HG03103 (cell line): ENCODE measurements around the gene ISY1.
"Not testable (repeated sequence)": the region's sequence is repeated elsewhere in the genome, so short reads cannot be mapped to it uniquely, and the experiment has no call there.

ENCODE experiments used
- ATAC-seq: cut with Tn5 transposase; IDR thresholded peaks from one replicate; pipeline ENCODE4 v1.9.1; 2021; ENCODE audit warnings: low read depth; ENCODE audit not compliant: unreplicated experiment

Gene ISY1

DNA sequence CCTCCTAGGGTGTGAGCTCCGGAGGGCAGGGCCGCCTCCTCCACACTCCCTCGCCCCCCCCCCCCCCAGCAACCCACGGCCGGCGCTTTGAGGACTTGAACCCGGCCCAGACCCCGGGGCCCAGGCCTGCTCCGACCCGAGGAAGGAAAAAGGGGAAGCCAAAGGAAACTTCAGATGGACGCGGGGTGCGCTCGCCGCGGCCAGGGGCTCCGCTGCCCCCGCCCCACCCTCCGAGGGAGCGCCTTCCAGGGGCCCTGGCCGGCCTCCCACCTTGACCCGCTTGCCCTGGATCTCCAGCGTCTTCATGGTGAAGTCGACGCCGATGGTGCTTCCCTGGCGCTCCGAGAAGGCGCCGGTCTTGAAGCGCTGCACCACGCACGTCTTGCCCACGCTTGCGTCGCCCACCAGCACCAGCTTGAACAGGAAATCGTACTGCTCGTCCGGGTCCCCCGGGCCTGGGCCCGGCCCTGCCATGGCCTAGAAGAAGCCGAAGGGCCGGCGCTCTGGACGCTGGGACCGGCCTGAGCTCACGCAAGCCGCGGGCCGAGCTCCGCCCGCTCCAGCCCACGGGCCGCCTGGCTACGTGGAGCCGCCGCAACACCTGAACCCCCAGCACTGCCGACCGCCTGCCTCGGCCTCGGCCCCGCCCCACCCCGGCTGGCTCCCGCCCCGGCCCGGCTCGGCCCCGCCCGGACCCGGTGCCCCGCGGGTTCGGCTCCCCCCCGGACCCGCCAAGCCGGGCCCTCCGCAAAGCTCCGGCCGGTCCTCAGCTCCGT is 39.7 kb downstream of the ISY1 start:
- peak; percentile 0 for ATAC-seq

DNA sequence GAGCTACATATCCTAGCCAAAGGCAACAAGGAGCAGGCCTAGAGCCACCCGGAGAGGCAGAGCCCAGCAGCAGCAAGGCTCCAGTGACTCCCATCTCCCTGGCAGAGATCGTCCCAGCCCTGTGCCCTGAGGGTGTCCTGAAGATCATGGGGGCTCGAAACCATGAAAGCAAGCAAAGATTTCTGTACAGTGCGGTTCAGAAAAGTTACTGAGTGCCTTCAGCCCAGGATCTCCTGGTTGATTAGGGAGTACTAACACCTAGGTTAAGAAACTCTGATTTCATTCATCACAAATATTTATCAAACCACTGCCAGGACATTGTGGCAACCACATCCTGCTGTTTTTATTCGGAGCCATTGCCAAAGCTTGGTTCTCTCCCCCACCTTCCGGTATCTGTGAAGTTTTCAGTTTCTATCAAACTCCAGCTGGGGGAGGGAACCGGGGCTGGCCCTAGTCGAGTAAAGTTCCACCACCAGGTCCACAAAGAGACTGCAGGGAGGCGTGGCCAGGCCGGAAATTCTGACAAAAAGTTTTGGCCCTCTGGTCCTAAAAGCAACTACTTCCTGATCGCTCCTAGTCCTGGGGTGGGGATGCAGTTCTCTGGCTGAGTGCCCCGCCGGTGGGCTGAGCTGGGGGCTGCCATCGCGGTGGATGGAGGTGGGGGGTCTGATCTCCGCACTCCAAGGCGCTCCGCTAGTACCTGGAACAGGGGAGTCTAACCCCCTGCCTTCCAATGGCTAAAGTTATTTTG is 40.4 kb downstream of the ISY1 start:
- ATAC-seq = peak; percentile 57

DNA sequence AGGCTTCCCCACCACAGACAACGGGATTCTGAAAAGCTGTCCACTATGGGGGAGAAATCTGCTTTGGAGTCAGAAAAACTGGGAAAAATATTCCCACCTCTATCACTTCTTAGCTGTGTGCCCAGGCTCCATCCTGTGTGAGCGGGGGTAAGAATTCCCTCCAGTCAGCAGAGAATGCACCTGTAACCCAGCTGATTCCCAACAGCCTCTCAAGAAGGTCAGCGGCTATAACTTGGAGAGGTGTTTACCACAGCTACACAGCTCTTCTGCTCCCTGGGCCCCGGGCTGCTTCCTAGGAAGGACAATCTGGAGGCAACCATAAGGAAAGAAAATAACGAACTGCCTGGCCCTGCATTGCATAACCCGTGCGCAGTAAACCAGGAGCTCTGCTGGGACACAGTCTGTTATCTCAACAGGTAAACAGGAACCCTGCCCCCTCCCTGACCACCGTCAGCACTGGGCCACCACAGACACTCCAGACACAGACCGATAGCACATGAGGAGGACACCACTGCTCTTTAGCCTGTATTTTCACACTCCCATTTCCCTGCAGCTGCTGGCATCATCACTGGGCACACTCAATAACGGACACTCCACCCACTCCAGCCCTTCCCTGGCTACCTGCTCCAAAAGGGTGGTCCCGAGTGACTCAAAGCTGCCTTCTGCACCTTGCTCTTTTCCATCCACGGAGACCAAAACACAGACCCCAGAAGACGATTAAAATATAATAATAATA is 41.3 kb downstream of the ISY1 start:
- ATAC-seq = no peak

GRCh38 chr3:129118745-129119144 is 42.1 kb downstream of the ISY1 start:
- no peak for ATAC-seq

DNA sequence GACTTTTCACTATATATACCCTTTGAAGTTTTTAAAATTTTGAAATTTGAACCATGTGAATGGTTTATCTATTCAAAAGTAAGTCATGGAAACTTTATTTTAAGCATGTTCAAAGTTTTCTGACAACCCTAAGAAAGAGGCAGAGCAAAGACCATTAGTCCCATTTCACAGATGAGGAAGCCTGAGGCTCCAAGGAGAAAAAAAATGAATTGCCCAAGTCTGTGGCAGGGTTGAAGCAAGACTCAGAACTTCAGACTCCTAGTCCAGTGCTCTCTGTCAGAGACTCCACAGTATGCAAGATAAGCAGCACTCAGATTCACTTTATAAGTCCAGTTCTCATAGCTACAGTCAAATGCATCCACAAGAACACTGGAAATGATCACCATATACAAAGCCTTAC is 43.7 kb downstream of the ISY1 start:
- ATAC-seq = no peak

- ATAC-seq = no peak
Observed at GRCh38 chr3:129116482-129116946, 44.3 kb downstream of the ISY1 start.

DNA sequence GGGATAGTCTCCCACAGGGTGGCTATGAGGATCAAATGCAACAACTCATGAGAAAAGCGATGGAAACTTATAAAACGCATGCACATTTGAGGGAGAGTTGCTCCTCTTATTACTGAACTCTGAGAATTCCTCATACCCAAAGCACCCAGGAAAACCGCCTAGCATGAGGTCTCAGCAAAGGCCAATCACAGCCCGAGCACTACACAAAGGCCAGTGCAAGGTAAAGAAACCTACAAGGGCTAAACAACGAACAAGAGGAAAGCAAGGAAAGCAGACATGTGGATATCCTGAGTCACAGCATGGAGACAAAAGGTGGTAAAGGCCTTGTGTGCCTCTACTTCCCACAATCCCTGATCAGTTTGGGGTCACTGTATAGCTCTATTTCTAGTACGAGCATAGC is 46.4 kb downstream of the ISY1 start:
- no peak for ATAC-seq

GRCh38 chr3:129112308-129113052 is 48.4 kb downstream of the ISY1 start:
- ATAC-seq = no peak

- not testable (repeated sequence) for ATAC-seq
Observed at GRCh38 chr3:129111076-129111780, 49.6 kb downstream of the ISY1 start.

DNA sequence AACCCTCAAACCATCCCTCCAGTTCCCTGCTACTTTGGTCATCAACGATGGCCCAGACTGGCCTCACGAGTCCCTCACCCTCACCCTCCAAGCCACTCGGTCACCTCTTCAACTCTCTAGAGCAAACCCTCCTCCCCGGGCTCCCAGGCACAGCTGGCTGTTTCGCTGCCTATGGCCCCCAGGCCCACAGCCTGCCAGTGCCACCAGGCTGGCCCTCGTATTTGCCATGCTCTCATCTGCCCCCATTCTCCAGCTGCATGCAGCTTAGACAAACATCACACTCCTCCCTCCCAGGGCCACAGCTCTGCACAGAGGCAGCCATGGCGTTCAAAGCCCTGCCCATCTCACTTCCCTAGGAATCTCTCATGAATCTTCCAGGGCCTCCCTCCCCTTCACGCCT is 53.1 kb downstream of the ISY1 start:
- no peak for ATAC-seq

GRCh38 chr3:129106866-129107565 is 53.8 kb downstream of the ISY1 start:
- ATAC-seq = no peak

DNA sequence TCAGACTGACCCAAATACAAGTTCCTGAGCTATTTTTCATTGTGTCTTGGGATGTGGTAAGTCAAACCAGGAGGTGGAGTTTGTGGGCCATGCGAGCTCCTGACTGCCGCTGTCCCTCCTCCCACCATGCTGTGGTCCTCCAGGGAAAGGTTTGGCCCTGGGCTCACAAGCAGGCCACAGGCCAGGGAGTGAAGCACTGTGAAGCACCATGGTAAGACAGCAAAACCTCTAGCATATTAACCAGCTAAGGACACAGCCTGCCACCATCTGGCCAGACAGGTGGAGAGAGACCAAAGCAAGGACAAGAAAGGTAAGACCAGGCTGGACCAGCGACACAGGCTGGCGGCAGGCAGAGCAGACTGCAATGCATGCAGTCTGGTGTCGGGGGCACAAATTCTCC is 54.5 kb downstream of the ISY1 start:
- no peak for ATAC-seq

DNA sequence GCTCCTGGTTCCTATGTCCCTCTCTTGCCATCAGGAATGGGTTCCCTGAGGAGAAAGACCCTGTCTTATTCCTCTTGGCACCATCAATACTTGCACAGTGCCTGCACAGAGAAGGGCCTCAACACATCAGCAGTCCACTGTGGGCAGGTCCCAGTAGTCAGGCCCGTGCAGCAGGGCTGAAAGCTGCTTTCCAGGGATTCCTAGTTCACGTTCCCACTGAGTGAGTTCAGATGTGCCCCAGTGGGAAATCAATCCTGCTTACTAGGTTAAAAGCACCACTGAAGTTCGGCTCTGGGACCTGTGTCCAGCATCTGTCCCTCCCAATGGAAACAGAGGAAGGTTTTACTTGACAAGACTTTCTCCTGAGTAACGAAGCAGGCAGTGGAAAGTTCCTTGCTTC is 55.0 kb downstream of the ISY1 start:
- ATAC-seq = no peak

- no peak for ATAC-seq
Observed at GRCh38 chr3:129104498-129105079, 56.3 kb downstream of the ISY1 start.

DNA sequence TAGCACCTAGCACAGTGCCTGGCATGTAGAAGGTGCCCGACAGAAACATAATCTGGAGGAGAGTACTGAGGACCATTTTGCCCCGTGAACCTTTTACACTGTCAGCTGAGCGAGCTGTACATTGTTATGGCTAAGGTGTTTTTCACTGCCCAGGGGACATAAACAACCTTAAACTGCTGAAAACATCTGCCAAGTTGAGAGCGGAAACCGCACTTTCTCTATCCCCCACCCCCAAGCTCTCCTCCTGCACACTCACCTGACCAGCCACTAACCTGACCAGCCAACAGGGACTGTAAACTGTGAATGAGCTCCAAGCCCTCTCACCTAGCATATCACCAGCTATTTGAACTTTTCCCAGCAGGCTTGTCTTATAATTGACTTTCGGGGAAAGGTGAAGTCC is 56.8 kb downstream of the ISY1 start:
- no peak for ATAC-seq

GRCh38 chr3:129103296-129103695 is 57.6 kb downstream of the ISY1 start:
- ATAC-seq = no peak

DNA sequence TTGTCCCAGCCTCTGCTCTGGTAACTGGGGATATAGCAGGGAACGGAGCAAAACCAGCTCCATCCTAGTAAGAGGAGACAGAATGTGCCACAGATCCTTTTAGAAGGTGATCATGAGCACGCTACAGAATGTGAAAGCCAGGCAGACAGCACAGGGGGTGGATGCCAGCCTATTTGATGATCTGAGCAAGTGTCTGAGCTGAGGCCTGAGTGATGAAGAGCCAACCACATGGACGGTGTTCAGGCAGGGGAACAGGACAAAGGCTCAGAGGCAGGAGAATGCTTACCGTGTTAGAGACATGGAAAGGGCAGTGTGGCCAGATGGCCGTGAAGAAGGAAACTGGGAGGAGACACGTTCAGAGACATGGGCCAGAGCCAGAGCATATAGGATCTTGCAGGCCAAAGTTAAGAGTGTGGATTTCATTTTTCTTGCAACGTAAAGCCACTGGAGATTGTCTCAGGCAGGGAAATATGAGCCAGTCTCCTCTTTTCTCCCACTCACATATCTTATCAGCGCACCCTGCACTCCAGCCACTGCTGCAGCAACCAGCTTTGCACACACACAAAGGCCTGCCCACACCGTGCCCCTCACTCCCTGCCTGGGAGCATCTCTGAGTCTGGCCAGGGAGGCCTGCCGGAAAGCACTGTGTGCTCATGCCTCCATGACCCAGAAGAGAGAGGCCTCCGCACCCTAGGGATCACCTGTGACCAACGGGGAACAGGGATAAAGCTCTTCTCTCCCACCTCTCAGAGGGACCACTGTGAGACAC is 59.3 kb downstream of the ISY1 start:
- ATAC-seq = no peak

- ATAC-seq = no peak
Observed at GRCh38 chr3:129100274-129100673, 60.6 kb downstream of the ISY1 start.
